HG02798 (cell line): ENCODE results near the gene TBC1D3B.
A peak's percentile ranks its signal among the peaks of the same experiment; 100 is the strongest.
"Not testable (repeated sequence)": the region's sequence is repeated elsewhere in the genome, so short reads cannot be mapped to it uniquely, and the experiment has no call there.

Source experiments
- ATAC-seq: cut with Tn5 transposase; IDR thresholded peaks from one replicate; pipeline ENCODE4 v1.9.1; 2021; ENCODE audit warnings: mild to moderate bottlenecking; ENCODE audit not compliant: unreplicated experiment, poor library complexity

The TBC1D3B gene

DNA sequence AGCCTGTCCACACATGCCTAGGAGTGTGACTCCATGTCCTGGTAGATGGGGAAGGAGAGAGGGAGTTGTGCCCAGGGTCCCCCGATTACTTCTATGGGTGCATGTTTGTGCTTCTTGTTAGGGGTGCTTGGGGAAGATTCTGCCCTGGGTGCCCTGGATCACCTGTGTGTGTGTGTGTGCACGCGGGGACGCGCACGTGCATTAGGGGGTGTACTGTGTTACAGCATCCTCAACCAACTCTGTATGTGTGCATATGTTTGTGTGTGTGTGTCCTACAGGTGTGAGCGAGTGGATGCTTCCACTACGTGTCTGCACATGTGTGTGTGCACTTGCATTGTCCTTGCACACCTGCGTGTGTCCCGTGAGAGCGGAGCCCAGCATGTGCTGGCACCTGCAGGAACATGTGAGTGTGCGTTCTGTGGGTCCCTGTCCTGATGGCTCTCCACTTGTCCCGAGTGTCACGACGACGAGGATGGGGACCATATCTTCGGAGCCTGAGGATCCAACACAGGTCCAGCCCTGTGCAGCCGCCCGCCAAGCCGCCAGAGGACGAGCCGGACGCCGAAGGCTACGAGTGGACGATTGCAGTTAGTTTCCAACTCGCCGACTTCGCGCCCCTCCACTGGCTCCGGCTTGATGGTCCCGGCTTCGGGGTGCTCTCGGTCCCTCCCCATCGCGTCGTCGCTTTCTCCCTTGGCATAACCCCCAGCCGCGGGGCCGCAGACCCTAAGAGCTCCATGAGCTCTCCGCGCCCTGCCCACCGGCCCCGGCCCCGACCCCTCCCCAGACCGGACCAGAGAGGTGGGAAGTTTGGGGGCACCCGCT lies 6.0 kb upstream of the TBC1D3B start:
- ATAC-seq: peak; percentile 4

DNA sequence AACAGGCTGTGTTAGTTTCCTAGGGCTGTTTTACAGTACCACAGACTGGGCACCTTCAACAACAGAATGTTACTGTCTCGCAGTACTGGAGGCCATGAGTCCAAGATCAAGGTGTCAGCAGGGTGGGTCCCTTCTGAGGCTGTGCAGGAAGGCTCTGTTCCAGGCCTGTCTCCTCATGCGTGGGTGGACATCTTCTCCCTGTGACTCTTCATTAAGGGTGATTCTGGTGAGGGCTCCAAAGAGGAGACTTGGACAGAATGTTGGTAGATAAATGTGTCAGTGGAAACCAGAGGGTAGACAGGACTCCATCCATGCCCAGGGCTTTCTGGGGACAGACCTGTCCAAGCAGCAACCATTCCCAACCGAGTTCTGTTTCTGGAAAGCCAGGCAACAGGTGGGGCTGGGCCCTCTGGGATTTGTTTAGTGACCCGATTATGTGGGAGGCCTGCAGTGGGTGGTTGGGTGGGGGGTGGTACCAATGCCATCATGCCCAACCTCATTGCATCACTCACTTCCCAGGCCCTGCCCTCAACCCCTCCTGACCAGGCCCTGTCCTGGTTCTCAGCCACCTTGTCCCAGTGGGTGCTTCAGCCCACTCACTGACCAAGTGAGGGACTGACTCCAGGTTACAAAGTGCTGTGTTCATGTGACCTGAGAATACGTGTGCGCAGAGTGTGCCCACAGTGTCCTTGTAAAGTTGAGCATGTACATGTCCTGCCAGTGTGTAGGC lies 5.2 kb upstream of the TBC1D3B start:
- peak; percentile 9 for ATAC-seq

DNA sequence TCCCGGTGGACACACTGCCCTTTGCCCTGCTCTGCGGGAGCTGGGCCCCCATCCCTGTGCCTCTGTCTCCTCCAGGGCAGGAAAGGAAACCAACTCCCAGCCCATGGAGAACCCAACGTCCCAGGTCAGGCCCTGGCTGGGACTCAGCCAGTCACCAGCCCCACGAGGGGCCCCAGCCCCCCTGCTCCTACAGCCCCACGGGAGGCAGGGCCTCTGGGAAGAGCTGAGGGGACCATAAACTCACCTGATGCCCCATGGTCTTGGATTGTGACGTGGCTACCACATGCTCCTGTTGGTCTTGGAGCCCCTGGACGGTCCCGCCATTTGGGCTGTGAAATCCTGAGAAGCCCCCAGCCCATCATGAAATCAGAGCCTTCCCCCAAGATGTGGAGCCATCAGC lies 7.6 kb downstream of the TBC1D3B start:
- not testable (repeated sequence) for ATAC-seq

DNA sequence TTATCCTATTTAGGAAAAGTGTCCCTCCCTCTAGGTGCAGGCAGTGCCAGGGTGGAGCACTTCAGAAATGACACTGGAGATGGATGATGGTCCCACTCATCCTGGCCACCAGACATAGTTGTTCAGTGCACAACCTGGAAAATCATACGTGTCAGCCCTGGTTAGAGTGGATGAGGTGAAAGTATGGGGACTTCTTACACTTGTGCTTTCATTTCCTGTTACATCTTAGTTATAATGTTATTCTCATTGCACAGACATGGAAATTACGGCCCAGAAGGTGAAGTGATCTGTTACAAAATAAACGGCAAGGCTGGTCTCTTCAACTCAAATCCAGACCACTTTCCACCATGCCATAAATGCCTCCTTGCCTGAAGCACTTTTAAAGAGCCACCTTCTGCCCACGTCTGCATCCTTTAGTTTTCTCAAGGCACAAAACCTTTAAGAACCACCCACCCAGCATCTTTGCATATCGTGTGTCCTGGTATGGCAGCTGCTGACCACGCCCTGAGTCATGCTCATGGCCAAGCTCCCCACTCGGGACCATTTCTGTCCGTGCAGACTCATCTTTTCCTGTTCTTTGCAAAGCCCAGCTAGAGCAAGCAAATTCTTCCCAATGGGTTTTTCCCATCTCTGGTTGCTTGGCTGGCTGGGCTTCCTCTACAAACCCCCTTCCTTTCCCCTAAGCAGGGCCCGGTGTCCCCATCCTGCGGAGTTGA lies 22.4 kb downstream of the TBC1D3B start:
- no peak for ATAC-seq

DNA sequence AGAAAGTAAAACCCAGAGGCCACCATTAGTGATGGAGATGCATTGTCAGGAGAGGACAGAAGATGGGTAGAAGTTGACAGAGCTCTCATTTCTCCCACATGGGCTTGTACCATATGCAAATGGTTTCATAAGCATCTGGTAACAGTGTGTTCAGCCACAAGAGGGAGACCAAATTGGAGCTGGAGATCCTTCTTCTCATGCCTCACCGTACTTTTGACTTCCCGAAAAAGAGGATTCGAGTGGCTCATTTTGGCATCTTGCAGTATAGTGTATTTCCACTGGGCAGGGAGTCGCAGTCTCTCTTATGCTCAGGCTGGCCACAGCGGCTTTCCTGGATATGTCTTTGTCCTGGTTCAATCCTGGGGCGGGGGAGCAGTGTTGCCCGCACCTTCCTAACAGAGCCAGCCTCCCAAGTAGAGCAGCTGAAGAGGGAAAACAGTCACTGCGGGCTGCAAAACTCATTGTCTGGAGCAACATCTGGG lies 23.8 kb downstream of the TBC1D3B start:
- ATAC-seq: no peak

DNA sequence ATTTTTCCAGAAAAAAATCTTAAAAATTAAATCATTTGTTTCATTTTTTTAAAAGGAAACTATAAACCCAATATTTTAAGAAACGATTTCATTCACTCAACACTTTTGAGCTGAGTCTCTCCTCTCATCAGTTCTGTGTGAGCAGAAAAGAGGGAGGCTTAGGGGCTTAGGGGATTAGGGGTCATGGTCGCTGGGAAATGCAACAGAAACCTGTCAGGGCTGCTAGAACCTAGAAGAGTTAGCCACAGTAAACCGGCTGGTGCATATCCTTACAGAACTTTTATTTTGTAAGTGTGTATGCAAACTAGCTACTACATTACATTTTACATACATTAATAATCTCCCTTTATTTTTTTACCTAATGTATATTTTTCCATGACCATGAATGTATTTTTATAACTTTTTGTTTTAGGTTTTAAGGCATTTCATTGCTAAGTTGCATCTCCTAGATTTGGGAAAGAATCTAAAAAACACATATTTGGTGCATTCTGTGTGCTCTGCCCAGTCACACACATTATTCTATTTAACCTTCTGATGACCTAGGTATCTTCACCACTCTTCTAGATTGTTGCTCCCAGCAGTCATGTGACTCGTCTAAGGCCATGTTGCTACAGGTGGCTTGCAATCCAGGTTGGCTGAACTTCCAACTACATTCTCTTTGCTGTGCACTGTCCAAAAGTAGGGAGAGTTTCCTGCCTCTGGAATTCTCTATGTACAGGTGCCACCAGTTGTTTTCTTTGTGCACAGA lies 24.4 kb downstream of the TBC1D3B start:
- no peak for ATAC-seq

DNA sequence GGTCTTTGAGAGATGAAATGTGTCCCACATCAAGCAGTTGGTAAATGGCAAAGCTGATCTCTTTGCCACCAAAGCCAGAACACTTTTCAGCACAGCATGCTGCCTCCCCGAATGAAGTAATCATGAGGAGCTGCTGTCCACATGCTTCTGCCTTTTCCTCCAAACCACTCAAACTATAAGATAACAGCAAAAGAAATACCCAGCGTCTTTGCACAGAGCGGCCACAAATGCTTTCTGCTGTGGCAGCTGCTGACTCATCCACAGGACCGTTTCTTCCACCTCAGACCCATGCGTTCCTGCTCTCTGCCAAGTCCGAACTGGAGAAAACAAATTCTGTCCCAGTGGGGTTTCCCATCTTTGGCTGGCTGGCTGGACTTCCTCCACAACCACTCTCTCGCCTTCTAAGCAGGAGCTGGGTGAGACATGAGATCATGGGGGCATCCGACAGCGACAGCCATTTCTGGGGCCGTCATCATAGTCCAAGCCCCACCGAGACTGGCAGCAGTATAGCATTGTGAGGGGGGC lies 27.1 kb downstream of the TBC1D3B start:
- peak; percentile 12 for ATAC-seq

DNA sequence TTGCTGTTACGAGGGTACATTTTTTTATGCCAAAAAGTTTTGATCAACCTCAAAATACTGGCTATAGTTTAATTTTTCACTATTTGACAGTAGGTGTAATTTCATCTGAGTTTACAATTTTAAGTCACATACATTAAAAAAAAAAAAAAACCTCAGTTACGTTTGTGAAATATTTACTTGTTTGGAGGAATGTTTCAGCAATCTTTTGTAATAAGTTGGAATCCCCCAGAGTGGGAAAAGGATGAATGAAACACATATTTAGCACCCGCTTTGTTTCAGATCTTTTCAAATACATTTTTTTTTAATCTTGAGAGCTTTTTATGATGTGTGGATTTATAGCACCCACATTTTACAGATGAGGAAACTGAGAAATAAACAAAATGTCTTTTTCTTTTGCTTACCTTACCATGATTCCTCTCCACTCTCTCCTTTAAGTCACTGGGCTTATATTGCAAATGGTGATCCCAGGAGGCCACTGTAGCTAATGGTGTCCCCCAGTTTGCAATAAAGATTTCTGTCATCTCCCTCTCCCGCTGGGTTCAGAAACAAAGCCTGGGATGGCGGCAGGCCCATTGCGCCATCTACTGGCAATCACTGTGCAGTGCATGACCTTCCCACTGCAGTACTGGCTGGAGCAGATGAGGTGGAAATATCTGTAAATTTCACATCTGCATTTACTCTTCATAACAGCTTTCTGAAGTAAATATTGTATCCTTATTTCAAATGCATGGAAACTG lies 27.7 kb downstream of the TBC1D3B start:
- ATAC-seq: peak; percentile 72

DNA sequence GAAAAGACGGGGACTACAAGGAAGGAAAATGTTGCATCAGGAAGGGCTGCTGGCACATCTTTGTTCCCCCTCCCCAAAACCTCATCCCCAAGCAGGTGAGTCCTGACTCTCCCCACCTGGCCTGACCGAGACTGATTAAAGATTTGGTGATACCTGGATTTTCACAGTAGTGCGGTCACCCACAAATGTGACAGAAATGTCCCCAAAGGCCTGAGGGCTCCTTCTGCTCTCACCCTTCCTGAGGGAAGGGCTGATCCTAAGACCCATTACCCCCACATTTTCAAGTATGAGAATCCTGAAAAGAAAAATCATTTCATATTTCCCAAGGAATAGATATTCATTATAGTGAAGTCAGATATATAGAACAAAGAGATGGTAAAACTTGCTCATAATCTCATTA lies 28.8 kb downstream of the TBC1D3B start:
- ATAC-seq: no peak

DNA sequence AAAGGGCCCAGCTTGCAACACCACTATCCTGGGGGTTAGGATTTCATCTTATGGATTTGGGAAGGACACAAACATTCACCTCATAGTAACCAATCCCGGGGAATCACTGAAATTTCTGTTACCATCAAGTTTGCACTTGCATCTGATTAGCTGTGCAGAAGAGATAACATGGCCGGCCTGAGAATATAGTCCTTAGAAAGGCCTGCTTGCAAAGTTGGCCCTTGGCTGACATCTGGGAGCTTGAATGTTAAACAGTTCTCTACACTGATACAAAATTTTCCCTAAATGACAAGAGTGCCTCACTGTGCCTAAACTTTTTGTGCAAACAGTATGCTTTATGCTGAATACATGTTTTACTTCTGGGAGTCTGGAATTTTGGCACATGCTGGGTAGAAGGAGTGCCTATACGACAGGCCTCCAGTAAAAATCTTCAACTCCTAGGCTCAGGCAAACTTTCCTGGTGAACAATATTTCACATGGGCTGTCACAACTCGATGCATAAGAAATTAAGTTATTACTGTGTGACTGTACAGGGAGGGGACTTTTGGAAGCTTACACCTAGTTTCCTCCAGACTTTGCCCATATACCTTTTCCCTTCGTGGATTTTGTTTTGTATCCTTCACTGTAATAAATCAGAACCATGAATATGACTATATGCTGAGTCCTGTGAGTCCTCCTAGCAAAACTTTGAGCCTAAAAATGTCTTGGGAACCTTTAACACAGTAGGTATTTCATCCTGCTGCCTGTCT lies 31.3 kb downstream of the TBC1D3B start:
- no peak for ATAC-seq

DNA sequence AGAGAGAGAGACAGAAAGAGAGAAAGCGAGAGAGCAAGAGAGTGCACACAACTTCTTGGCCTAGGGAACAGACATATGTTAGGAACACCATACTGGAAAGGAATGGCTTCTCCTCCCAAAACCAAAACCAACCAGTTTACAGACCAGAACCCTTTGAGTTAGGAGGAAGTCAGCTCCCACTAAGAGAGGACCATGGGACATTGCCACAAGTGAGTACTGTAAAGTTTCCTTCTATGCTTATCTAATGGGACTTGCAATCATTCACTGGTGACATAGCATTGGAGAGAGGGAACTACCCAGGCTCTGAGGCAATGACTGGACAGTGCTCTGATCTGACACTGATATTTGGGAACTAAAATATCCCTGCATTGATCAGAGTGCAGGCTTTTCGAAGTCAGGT lies 32.4 kb downstream of the TBC1D3B start:
- no peak for ATAC-seq

DNA sequence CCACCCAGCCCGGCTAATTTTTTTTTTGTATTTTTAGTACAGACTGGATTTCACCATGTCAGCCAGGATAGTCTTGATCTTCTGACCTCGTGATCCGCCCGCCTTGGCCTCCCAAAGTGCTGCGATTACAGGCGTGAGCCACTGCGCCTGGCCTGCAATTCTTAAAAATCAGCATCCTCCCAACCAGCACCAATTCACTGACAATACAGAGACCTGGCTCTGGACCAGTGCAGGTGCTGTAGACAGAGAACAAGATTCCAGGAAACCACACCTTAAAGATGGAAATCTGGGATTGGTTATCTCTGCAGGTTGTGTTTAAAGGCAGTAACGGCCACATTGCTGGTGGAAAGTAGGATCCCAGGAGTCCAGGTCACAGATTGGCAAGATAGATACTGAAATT lies 33.6 kb downstream of the TBC1D3B start:
- ATAC-seq: no peak

DNA sequence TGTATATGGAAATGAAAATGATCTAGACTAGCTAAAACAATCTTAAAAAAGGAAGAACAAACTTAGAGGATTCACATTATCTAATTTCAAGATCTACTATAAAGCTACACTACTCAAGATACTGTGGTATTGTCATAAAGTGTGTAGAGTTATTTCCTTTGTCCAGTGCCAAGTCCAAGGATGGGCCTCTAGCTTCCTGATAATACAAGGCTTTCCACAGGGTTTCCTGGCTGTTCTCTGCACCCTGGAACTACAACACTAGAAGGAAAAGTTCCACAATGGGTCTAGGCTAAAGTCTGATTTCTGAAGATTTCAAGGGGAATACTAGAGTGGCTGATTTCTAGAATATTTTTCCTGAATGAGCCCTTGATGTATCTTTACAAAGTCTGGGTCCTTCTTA lies 34.2 kb downstream of the TBC1D3B start:
- ATAC-seq: no peak

DNA sequence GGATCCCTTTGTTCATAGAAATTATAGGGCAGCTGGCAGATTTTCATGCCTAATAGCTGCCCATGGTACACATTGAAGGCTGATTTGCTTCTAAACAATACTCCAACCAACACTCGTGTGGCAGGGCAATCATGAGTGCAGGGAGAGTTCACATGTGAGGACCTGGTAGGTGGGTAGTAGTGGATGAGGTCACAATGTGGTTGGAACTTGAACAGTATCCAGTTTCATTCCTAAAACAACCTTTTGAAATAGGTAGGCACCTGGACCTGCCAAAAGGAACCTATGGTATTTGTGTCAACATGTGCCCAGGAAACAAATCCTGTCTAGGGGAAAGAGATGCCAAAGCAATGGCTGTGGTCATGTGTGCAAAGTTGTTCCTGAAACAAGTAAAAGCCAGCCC lies 40.0 kb downstream of the TBC1D3B start:
- ATAC-seq: no peak

DNA sequence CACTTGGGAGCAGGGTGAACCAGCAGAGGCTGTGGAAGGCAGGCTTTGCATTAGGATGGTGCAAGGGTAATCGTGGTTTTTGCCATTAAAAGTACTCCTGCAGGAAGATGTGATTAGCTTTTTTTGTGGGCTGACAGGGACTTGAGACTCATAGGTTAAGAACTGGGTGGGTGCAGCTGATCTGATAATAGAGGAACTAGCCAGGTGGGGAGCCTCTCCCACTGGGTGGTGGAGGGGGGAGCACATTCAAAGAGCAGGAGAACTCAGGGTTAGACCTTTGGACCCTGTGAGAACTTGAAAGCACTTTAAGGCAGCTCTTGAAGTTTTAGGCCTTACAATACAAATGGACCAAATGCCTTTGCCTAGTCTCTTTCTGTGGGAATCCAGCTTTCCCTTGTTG lies 40.4 kb downstream of the TBC1D3B start:
- ATAC-seq: no peak

DNA sequence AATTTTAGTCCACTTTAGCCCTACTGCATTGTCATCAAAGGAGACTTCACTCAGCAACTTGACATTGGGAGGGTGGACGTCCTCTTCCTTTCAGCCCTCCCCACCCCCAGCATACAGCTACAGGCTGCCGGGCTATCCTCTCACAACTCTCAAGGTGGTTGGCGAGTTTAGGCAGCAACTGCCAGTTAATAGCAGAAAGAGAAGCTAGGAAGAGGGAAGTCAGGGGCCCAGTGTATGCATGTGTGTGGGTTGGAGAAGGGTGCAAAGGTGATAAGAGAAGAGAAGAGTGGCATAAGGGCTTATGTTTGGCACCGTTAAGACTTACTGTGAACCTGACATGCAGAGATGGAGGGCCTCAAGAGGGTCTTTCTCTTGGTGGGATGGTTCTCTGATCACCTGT lies 41.0 kb downstream of the TBC1D3B start:
- ATAC-seq: no peak

DNA sequence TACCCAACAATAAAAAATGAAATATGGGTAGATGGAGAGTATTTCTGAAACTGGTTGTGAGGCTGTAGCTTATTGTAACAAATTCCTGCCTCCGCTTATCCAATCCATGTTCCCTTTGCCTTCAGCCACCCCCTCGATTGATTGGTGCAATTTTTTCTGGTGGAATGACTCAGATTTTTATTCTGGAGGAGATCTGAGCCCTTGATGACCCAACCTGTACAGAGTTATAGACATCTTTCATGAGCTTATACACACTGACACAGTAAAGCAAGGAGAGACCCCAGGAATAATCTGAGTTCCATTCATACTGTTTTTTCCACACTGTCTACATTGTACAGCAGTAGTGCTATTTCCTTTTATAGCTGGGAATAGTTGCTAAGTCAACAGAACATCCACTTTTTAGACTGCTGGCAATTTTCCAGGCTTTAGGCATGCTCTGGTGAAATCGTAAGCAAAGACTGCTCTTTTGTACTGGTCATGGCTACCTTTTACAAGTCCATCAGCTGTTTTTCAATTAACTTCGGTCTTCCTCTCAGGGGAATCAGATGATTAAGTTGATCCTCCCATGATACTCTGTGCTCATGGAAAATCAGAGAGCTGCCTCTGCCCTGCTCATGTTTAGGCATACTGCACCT lies 42.7 kb downstream of the TBC1D3B start:
- ATAC-seq: no peak

DNA sequence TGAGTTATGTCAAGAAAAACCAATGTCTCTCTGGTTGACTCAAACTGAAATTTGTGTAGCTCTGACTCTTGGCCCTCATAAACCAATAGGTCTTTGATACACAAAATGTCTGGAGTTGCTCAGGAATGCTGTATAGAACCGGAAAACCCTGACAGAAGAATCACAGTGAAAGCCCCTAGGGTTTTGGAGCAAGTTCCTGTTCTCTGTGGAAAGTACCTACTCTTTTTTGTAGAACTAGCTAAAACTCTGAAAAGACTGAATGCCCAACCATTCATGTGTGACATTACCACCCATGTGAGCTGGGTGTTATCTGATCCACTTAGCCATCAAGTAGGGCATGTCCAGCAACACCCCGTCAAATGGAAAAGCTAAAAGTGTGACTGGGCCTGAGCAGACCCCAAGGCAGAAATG lies 44.0 kb downstream of the TBC1D3B start:
- no peak for ATAC-seq
